Measurements from ENCODE around the gene KYNU.

Gene KYNU

DNA sequence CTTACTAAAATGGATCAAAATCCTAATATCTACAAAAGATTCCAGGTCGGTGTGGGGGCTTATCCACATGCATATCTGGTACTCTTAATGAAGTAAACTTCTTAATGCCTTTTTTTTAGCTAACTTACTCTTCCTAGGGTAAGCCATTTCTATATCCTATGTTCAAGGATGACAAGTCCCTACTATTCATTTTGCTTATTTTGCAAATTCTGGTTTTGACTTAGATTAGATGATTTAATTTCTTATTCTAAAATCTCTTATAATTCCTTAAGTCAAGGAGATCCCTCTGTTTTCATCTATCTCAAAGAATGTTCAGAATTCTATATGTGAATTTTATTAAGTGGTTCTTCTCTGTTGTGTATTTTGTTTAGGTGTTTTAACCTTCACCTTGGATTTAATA lies 79.7 kb downstream of the KYNU start:
- no peak for TF ChIP-seq CTCF (IDR thresholded peaks at IDR 0.05; ENCODE audit: poor library complexity, severe bottlenecking)
- DNase-seq (ENCODE audit: low spot score) (no peak), ATAC-seq (ENCODE audit: low read depth) (no peak)
- H3K36me3 ChIP-seq (ENCODE audit: low read depth), result no peaks in the 10 kb centered on the region
- no peaks in the 10 kb centered on the region for H3K27me3 ChIP-seq (ENCODE audit: insufficient read depth, poor library complexity, severe bottlenecking)
- no peaks in the 10 kb centered on the region for H3K4me1 ChIP-seq (ENCODE audit: insufficient read depth, poor library complexity, severe bottlenecking)
- H3K27ac ChIP-seq (ENCODE audit: poor library complexity, severe bottlenecking), result no peak overlapping the region
- no peaks in the 10 kb centered on the region for H3K9me3 ChIP-seq (ENCODE audit: severe bottlenecking)
- no peak overlapping the region for H3K4me3 ChIP-seq (ENCODE audit: severe bottlenecking)

- Histone ChIP-seq H3K27me3 (ENCODE audit: insufficient read depth, poor library complexity, severe bottlenecking) (no peaks in the 10 kb centered on the region), H3K4me3 (ENCODE audit: severe bottlenecking) (no peak overlapping the region), H3K4me1 (ENCODE audit: insufficient read depth, poor library complexity, severe bottlenecking) (no peaks in the 10 kb centered on the region), H3K27ac (ENCODE audit: poor library complexity, severe bottlenecking) (no peak overlapping the region), H3K9me3 (ENCODE audit: severe bottlenecking) (no peaks in the 10 kb centered on the region), H3K36me3 (ENCODE audit: low read depth) (no peaks in the 10 kb centered on the region)
- DNase-seq (ENCODE audit: low spot score) (no peak), ATAC-seq (ENCODE audit: low read depth) (no peak)
- TF ChIP-seq CTCF (IDR thresholded peaks at IDR 0.05; ENCODE audit: poor library complexity, severe bottlenecking), result no peak
Observed at GRCh38 chr2:142961202-142961601, 83.7 kb downstream of the KYNU start.

- DNase-seq (ENCODE audit: low spot score), result no peak
- TF ChIP-seq CTCF (IDR thresholded peaks at IDR 0.05; ENCODE audit: poor library complexity, severe bottlenecking), result no peak
- Histone ChIP-seq H3K27ac (ENCODE audit: poor library complexity, severe bottlenecking) (no peak overlapping the region), H3K27me3 (ENCODE audit: insufficient read depth, poor library complexity, severe bottlenecking) (no peaks in the 10 kb centered on the region), H3K36me3 (ENCODE audit: low read depth) (no peaks in the 10 kb centered on the region), H3K9me3 (ENCODE audit: severe bottlenecking) (no peaks in the 10 kb centered on the region), H3K4me1 (ENCODE audit: insufficient read depth, poor library complexity, severe bottlenecking) (no peaks in the 10 kb centered on the region), H3K4me3 (ENCODE audit: severe bottlenecking) (no peak overlapping the region)
- ATAC-seq (ENCODE audit: low read depth), result no peak; the same call in 2 of the 3 replicates
Observed at GRCh38 chr2:142965443-142965842, 88.0 kb downstream of the KYNU start.

GRCh38 chr2:142966284-142966683 lies 88.8 kb downstream of the KYNU start:
- Histone ChIP-seq H3K4me1 (ENCODE audit: insufficient read depth, poor library complexity, severe bottlenecking) (no peaks in the 10 kb centered on the region), H3K27ac (ENCODE audit: poor library complexity, severe bottlenecking) (no peak overlapping the region), H3K4me3 (ENCODE audit: severe bottlenecking) (no peak overlapping the region), H3K27me3 (ENCODE audit: insufficient read depth, poor library complexity, severe bottlenecking) (no peaks in the 10 kb centered on the region), H3K9me3 (ENCODE audit: severe bottlenecking) (no peaks in the 10 kb centered on the region), H3K36me3 (ENCODE audit: low read depth) (no peaks in the 10 kb centered on the region)
- DNase-seq (ENCODE audit: low spot score) (no peak), ATAC-seq (ENCODE audit: low read depth) (no peak)
- no peak for TF ChIP-seq CTCF (IDR thresholded peaks at IDR 0.05; ENCODE audit: poor library complexity, severe bottlenecking)

DNA sequence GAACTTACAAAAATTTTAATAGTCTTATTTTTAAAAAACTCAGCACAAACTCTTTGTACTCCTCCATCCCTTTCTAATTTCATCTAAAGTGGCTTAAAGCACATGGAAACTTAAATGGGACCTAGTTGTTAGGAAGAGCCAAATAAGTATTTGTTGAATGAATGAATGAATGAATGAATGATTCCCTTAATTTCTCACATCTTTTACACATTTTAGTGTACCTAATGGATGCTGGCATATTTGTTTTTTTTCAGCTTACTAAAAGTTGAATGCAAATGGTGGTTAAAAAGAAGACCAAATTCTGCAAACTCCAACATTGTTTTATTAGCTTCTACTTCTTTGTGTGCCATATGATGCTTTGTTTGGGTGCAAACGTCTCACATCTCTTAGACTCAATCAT lies 89.6 kb downstream of the KYNU start:
- Histone ChIP-seq H3K9me3 (ENCODE audit: severe bottlenecking) (no peaks in the 10 kb centered on the region), H3K4me3 (ENCODE audit: severe bottlenecking) (no peak overlapping the region), H3K27ac (ENCODE audit: poor library complexity, severe bottlenecking) (no peak overlapping the region), H3K36me3 (ENCODE audit: low read depth) (no peaks in the 10 kb centered on the region), H3K4me1 (ENCODE audit: insufficient read depth, poor library complexity, severe bottlenecking) (no peaks in the 10 kb centered on the region), H3K27me3 (ENCODE audit: insufficient read depth, poor library complexity, severe bottlenecking) (no peaks in the 10 kb centered on the region)
- ATAC-seq (ENCODE audit: low read depth), result no peak
- no peak for TF ChIP-seq CTCF (IDR thresholded peaks at IDR 0.05; ENCODE audit: poor library complexity, severe bottlenecking)
- DNase-seq (ENCODE audit: low spot score), result no peak
